D341Med (cell line): ENCODE data around the gene STMND1.
A peak's percentile ranks its signal among the peaks of the same experiment; 100 is the strongest.

Source experiments
- DNase-seq: peaks from one replicate; pipeline ENCODE4 v3.0.0; 2012; ENCODE audit warnings: low spot score

STMND1 gene

DNA sequence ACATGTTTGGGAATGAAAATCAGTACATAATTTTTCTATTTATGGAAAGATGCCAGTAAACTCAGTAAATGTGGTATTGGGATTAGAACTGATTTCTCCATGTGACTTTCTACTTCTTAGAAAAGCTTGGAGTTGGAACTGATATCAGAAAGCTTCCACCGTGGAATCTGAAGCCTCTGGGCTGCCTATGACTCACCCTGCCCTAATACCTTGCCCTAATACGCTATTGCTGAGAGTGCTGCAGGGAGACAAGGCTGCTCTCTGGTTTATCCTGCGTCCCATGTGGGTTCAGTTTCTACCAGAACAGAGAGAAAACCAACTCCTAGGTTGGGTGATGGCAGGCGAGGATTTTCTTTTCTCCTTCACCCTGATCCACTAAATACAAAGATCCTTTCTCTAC is 3.3 kb upstream of the STMND1 start:
- DNase-seq = no peak

DNA sequence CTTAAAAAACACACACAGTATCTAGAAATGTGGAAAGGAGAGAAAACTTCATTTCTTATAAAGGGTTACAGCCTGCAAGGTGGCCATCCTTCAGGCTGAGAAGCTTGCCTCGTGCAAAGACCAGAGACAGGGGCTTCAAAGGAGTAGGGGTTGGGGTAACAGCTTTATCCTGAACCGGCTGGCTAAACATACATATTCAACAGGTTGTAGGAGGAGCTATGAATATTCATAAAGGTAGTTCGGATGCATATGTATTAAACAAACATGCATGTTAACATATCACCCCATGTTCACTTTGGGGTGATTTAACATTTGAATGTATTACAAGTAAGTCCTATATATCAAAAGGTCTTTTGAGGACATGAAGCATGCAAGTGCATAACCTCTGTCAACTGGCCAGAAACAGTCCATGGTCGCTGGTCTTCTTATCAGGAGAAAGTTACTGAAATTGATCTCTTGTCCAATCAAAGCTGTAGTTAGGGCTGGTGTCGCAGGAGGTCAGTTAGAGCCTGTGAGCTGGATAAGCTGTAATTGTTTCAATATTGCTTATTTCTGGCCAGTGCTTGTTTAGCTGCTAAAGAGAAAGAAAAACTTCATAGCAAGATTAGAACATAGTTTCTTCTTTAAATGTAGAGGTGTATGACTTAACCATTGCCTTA is 2.3 kb upstream of the STMND1 start:
- no peak for DNase-seq

DNA sequence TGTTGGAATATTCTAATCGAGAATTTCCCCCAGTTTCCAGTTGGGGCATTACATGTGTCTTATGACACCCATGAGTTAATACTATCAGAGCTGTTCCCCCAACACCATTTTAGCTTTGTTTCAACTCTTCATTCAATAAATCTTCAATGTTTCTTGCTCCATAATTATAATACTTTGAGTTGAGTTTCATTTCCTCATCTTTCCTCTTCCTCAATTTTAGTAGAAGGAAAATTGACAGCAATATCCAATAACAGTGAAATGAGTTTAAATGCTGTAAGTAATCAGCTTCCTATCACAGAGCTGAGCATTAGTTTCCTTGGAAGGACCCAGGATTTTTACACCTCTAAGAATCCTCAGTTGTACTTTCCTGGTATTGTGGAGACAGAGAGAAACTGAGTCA is 1.0 kb upstream of the STMND1 start:
- no peak for DNase-seq

DNA sequence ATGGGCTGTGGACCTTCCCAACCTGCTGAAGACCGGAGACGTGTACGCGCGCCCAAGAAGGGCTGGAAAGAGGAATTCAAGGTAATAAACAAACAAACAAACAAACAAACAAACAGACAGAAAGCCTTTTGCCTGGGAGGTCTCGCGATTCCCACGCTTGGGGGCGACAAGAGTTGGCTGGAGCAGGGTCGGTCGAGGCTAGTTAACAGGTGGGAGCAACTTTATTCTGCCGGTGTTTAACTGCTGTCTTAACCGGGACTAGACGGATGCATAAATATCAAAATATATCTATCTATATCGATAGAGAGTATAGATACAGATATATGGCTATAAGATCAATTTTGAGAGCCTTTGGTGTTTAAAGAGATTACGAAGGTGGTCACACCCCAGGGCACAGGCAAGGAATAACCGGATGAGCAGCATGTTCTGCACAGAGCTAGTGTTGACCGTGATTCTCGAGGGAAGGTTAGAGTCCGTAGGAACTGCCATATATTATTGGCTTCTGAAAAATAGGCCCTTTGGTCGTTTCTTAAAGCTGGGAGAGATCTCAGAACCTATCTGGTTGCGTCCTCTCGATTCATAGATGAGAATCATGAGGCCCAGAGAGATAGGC is 514 bp downstream of the STMND1 start:
- no peak for DNase-seq

DNA sequence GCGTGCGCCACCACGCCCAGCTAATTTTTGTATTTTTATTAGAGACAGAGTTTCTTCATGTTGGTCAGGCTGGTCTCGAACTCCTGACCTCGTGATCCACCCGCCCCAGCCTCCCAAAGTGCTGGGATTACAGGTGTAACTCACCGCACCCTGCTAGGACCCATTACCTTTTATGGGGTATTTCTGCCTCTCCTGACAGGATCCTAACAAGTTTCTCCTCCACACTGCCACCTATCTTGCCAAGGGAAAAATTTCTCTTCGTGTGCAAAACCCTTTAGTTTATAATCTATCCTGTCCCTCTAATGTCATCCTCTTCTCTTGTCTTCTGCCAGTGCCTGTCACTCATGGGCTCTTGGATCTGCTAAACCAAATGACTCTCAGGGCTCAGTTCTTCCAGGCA is 1.9 kb downstream of the STMND1 start:
- no peak for DNase-seq

DNA sequence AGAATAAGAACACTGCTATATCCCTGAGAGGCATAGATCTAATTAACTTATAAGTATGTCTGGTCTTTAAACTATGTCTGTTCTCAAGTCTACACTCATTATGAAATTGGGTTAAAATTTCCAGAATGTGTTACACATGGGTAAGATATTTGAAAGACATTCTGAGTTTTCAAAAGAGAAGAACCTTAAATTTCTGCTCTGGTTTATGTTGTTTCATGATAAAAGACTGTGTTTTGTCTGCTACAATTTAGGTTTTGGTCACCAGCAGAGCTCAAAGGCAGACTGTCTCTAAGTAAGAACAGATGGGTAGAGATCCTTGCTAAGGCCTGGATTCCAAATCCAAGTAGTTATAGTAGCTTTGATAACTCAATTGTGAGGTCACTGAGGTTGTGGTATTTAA is 6.0 kb downstream of the STMND1 start:
- DNase-seq = no peak

DNA sequence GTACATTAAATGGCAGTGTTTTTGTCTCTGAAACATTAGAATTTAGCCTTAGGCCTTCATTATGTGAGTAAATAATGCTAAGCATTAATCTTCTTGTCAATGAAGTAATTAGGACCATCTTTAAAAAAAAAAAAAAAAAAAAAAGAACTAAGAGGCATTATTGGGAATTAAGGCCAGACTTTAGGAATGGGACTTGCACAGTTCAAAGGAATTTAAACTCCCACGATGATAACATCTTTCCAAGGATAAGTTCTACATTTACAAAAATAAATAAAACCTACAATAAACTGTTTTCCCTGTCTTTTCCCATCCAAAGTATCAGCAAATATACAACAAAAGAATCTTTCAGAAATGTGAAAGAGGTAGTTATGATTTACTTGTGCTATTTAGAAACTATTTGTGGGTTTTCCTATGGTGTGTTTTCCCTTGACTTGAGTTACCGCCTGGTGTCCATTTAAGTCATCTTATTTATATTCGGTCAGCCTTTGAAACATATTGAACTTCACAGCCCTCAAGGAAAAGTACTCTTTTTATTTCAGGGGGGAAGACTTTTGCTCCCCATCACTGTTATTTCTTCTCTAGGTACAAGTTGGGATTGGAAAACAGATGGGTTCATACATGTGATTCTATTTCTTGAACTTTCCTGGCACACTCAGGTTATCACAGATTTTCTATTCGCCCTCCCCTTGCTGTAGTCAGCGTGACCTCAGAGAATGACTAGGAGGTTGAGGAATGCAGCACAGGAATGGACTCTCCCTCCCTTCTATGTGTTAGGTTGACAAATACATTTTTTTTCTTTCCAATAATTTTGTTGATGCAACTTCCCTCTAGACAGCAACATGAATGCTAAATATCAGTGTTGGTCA is 13.6 kb downstream of the STMND1 start:
- DNase-seq = no peak

DNA sequence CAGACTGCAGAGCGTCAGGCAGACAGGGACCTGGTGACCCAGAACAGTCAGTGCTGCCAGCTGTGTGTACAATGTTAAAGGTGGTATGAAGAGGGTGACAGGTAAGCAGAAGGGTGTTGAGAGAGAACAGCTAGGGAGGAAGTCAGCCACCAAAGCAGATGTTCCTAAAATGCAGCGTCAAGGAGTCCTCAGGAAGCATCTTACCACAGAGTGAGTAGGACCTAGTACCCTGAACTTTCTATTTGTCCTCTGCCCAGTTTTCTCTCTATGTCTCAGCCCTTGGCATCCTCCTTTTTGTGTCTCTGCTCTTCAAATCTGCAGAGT is 14.2 kb downstream of the STMND1 start:
- DNase-seq = no peak

DNA sequence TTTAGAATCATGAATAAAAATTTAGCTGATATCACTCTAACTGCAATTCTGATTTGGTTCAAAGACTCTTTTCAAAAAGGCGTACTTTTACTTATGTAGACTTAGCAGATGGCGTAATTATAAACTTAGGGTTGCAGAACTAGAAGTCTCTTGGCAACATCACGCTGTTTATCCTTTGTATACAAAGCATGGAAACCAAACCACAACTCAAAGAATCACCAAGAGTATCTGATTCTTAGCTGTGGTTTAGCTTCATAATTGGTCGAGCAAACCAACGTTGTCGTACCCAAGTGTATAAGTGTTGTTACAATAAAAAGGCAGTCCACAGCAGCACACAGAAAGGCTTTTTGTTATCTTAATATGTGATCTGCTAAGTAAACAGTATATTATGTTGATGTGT is 18.2 kb downstream of the STMND1 start:
- DNase-seq = no peak

DNA sequence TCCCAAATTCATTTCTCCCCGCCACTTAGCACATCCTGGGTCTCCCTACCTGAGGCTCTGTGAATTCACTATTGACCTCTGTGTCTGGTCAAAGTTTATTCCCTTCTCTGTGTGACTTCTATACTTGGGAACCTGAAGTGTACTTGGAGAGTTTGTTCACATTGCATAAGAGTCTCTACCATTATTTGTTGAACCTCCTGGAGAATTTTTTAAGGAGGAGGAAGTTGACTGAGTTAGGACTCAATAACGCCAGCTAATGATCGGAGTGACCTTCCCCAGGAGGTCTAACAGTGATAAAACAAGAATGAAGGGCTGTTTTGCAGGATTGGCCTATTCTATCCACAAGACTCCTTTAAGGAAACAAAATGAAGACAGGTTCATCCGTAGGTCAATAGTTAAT is 23.6 kb downstream of the STMND1 start:
- DNase-seq = no peak

DNA sequence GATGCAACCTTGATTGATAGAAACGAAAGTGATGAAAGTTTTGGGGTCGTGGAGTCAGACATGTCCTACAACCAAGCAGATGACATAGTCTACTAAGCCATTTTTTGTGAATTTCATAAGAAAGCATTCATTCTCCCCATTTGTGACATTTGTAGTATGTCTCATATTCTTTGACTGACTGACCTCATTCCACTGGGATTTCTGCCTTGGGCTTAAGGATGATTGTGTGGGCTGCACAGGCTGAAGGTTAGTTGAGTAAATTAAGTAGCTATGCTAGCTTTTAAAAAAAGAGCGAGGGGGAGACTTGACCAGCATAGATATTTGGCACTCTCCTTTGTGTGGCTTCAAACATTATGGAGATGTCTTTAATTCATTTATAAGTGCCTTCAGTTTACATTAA is 28.9 kb downstream of the STMND1 start:
- DNase-seq = no peak

DNA sequence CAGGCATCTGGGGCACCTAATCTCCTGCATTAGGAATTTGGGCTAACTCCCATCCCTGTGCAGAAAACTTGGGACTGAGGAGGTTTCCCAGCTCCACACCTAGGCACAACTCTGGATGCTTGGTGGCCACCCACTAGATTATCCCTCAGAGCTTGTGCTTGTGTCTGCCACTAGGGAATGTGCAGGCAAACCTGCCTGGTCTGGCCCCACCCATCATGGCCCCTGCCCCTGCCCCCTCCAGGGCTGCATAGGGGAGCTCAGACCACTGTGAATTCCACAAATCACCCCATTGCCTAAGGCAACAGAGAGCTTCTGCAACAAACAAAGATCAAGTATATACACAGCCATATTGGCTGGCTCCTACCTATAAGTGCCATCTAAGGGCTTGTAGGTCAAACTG is 31.1 kb downstream of the STMND1 start:
- DNase-seq = no peak

DNA sequence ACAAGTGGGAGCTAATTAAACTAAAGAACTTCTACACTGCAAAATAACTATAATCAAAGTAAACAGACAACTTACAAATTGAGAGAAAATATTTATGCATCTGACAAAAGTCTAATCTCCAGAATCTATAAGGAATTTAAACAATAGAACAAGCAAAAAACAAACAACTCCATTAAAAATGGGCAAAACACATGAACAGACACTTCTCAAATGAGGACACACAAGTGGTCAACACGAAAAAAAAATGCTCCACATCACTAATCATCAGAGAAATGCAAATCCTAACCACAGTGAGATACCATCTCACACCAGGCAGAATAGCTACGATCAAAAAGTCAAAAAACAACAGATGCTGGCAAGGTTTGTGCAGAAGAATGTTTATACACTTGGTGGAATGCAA is 36.2 kb downstream of the STMND1 start:
- no peak for DNase-seq

DNA sequence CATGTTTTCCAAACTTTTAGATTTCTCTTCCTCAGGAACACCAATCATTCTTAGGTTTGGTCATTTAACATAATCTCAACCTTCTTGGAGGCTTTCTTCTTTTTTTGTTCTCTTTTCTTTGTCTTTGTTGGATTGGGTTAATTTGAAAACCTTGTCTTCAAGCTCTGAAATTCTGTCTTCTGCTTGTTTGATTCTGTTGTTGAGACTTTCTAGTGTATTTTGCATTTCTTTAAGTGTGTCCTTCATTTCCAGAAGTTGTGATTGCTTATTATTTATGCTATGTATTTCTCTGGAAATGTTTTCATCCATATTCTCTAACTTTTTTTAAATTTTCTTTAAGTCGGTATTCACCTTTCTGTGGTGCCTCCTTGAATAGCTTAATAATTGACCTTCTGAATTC is 42.2 kb downstream of the STMND1 start:
- no peak for DNase-seq

DNA sequence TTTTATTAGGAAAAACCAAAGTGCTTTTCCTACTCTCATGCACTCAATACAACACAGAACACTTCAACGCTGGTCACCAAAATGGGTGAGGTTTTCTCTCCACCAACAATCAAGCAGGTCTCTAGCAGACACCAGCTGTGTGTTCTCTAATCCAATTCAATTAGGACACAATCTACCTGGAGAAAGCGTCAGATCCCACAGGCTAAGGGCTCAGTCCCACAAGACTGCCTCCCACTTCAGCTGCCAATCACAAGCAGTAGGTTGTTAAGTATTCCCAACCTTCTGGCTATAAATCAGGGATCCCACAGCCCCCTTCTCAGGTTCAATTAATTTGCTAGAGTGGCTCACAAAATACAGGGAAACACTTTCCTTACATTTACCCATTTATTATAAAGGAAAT is 47.7 kb downstream of the STMND1 start:
- peak; percentile 17 for DNase-seq

DNA sequence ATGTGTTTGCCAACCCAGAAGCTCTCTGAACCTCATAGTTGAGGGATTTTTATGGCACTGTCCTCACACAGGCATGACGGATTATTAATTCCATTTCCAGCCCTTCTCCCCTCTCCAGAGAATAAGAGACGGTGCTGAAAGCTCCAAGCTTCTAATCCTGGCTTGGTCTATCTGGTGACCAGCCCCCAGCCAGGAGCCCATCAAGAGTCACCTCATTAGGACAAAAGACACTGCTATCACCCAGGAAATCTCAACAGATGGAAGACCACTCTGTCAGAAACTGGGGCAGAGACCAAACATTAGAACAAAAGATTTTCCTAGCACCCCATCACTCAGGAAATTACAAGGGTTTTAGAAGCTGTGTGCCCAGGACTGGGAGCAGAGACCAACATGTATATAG is 48.2 kb downstream of the STMND1 start:
- no peak for DNase-seq

DNA sequence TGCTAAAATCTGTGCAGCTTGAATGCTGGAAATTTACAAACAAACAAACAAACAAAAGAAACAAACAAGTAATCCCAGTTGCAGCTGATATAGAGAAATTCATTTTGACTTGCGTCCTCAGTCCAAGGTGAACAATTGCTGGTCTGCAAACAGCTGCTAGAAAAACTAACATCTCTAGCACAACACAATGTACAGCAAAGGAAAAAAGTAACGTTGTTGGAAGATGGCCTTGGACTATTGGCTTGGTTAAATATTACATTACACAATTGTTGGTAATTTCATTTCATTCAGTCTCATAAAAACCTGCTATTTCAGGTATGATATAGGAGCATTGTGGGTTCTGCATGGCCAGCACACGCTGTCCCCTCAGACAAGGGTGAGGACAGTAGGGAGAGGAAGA is 50.0 kb downstream of the STMND1 start:
- DNase-seq = no peak

DNA sequence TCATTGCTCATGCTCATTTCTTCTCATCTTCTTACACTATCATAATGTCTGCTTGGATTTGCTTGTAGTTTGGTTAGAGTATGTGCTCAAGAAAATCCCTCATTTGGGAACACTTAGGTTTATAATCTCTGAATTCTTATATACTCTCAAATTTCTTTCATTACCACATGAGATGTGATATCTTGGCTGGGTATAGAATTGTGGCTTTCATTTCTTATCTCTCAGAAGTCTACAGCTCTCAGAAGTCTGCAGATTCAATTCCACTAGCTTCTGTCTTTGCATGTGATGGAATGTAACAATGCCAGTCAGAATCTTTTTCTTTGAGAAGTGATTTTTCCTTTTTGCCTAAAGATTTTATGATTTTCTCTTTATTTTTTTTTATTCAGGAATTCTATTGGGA is 50.9 kb downstream of the STMND1 start:
- DNase-seq = no peak

DNA sequence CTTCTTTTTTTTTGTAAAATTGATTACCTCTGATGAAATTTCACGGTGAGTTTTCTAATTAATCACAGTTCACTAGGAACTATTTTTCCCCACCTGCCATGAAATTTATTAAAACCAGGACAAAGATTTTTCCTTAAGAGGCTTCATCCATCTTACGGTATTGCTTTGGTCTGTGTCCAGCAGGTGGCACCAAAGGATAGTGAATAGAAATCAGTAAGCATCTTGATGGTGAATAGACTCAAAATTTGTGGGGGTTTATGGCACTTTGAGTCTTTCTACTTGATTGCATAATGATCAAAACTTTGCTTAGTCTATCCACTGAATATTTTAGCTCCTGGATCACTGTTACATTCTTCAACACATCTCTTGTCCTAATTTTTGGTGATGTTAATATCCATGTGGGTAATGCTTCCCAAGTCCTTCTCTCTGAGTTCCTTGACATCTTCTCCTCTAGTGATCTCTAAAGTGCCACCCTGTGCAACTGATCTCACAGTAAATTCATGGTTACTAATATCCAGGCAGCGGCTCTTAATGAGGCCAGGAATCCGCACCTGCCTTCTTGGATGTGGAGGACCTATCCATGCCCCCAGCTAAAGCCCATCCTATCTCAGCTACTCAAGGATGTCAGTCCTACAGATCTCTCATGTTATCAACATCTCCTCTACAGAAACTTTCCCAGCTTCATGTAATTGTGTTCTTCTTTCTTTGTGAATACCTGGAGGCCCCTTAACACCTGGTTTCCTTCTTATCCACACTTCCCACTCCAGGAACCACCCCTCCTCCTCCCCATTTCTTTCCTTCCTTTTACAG is 54.5 kb downstream of the STMND1 start:
- DNase-seq = peak; percentile 53

DNA sequence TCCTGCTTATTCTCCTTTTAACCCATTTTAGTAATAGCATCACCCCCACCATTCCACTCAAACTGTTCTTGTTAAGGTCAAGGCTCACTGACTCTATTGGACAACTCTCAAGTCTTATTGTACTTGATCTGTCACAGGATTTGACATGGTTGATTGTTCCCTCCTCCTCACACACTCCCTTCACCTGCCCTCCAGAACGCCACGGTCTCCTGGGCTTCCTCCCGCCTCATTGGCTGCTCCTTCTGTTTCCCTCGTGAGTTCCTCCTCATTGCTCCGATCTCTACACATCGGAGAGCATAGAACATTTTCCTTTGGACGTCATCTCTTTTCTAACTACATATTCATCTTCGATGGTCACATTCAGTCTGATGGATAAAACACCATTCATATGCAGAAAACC is 55.1 kb downstream of the STMND1 start:
- no peak for DNase-seq

DNA sequence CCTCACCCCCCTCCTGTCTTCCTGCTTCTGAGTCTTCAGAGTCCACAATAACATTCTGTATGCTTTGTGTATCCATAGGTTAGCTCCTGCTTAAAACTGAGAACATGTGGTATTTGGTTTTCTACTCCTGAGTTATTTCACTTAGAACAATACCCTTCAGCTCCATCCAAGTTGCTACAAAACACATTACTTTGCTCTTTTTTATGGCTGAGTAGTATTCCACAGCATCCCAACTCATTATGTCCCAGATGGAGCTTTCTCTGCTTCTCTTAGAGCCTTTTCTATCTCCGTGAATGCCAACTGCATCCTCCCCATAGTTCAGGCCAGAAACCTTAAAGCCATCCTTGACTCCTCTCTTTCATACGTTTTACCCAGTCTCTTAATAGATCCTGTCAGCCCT is 55.8 kb downstream of the STMND1 start:
- DNase-seq = no peak

DNA sequence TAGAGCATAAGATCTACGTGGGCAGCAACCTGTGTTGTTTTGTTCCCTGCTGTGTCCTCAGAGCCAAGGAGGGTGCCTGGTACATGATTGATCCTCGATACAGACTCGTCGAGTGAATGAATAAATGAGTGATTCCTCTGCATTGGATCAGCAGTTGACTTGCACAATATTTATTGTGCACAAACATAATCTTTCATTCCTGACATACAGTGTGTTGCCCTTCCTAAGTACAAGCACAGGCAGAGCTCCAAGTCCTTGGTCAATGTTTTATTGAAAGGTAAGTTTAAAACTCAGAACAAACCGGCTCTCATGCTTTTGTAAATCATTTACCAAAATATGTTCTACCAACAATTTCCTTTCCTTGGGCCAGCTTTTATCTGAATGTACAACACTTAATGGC is 57.4 kb downstream of the STMND1 start:
- DNase-seq = no peak

DNA sequence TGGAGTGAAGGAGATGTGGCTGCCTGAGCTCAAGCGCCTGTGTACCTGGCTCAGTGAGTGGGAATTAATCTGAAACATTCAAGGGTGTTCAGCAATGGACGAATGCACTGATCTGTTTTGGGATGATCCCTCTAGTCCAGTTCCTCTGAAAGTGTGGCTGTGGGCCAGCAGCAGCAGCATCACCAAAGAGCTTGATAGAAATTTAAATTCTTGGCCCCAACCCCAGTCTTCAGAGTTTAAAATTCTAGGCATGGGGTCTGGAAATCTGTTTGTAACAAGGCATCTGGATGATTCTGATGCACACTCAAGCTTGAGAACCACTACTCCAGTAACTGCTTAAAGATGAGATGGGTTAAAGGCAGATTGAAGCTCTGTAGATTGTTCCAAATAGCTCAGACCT is 59.2 kb downstream of the STMND1 start:
- DNase-seq = no peak
